Mucosa of rectum (tissue), 2 donors: ENCODE measurements around the gene RASGRF2.

ENCODE experiments used
- H3K27ac ChIP-seq, 2 donors: one replicate each; pipeline ENCODE4 v1.7.0; 2013; ENCODE audit warnings: inconsistent platforms in 2 of 2, low read depth in 2 of 2, low read length in 2 of 2
- H3K27me3 ChIP-seq, 2 donors: one replicate each; pipeline ENCODE4 v1.7.0; 2013; ENCODE audit warnings: low read length in 2 of 2; ENCODE audit not compliant: control insufficient read depth in 2 of 2, insufficient read depth in 2 of 2
- H3K36me3 ChIP-seq, 2 donors: one replicate each; pipeline ENCODE4 v1.7.0; 2013; ENCODE audit warnings: low read length in 2 of 2; ENCODE audit not compliant: control insufficient read depth in 2 of 2, insufficient read depth in 2 of 2
- H3K4me1 ChIP-seq, 2 donors: one replicate each; pipeline ENCODE4 v1.7.0; 2013; ENCODE audit warnings: low read length in 2 of 2, mild to moderate bottlenecking in 1 of 2; ENCODE audit not compliant: control insufficient read depth in 2 of 2, insufficient read depth in 2 of 2
- H3K4me3 ChIP-seq, 2 donors: one replicate each; pipeline ENCODE4 v1.7.0; 2013; ENCODE audit warnings: low read length in 2 of 2
- H3K9ac ChIP-seq, 2 donors: one replicate each; pipeline ENCODE4 v1.7.0; 2013; ENCODE audit warnings: low read length in 2 of 2, low read depth in 1 of 2, mild to moderate bottlenecking in 1 of 2
- H3K9me3 ChIP-seq, 2 donors: one replicate each; pipeline ENCODE4 v1.7.0; 2013; ENCODE audit warnings: low read length in 2 of 2; ENCODE audit not compliant: control insufficient read depth in 2 of 2
- donor health status: healthy.
- donor health status: Normal muscosa, but diverticular disease.

Gene RASGRF2

DNA sequence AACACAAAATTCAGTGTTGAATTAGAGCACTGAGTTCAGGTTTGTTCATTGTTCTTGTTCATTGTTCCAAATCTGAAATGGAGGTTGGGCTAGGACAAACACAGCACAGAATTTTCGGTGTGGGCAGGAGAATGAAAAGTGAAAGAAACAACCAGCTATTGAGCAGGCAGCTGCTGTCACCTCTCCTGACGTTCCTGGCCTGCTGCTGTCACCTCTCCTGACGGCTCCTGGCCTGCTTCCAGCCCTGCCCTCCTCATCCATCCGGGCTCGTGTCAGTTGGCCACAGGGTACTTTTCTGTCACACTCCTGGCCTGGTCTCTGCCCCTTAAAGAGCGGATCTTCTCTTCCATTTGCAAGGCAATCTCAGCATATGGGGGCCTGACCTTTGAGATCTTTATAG lies 227.7 kb downstream of the RASGRF2 start:
- no peak overlapping the region for H3K9ac ChIP-seq
- no peak overlapping the region for H3K4me3 ChIP-seq
- no peaks in the 10 kb centered on the region for H3K9me3 ChIP-seq
- H3K27me3 ChIP-seq = no peaks in the 10 kb centered on the region
- no peaks in the 10 kb centered on the region for H3K4me1 ChIP-seq
- no peak overlapping the region for H3K27ac ChIP-seq
- H3K36me3 ChIP-seq = no peaks in the 10 kb centered on the region

DNA sequence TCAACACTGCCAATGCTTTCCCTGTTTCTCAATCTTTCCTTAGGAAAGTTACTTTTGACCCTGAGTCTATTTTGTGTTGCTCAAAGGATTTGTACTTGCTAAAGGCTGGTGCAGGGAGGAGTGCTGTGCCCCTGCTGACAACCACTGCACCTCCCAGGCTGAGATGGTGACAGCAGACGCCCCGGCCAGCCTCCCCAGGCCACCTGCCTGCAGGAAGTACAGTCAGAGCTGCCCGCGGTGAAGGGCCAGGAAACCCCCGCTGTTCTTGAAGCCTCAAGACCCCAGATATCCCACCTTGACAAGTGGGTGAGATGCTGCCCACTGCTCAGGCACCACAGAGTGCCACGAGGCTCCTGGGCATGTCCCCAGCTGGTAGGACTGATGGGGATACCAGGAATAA lies 228.8 kb downstream of the RASGRF2 start:
- no peak overlapping the region for H3K4me3 ChIP-seq
- H3K36me3 ChIP-seq = no peaks in the 10 kb centered on the region
- no peak overlapping the region for H3K9ac ChIP-seq
- H3K4me1 ChIP-seq = no peaks in the 10 kb centered on the region
- no peaks in the 10 kb centered on the region for H3K9me3 ChIP-seq
- no peak overlapping the region for H3K27ac ChIP-seq
- H3K27me3 ChIP-seq = no peaks in the 10 kb centered on the region

DNA sequence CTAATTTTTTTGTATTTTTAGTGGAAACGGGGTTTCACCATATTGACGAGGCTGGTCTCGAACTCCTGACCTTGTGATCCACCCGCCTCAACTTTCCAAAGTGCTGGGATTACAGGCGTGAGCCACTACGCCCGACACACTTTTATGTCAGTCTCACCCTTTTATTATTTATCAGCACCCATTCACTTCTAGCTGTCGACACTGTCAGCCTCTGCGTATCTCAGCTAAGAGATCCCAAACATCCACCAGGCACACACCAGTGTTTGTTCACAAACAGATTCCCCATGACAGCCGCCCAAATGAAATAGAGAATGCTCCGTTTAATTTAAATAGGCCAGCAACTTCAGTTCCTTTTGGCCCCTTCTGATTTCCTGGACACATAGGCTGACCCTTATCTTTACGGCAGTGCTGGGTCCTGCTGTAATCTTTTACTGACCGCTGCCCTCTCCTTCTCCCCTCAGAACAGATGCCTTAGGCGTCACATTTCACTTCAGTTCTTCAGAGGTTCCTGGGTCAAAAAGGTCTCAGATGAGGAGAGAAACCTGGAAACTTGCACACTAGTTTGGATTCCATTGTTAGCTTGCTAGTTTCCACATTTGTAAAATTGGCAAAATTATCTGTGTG lies 229.8 kb downstream of the RASGRF2 start:
- Histone ChIP-seq H3K4me1 (no peaks in the 10 kb centered on the region), H3K27me3 (no peaks in the 10 kb centered on the region), H3K9me3 (no peaks in the 10 kb centered on the region), H3K4me3 (no peak overlapping the region), H3K9ac (no peak overlapping the region), H3K27ac (no peak overlapping the region), H3K36me3 (no peaks in the 10 kb centered on the region)

DNA sequence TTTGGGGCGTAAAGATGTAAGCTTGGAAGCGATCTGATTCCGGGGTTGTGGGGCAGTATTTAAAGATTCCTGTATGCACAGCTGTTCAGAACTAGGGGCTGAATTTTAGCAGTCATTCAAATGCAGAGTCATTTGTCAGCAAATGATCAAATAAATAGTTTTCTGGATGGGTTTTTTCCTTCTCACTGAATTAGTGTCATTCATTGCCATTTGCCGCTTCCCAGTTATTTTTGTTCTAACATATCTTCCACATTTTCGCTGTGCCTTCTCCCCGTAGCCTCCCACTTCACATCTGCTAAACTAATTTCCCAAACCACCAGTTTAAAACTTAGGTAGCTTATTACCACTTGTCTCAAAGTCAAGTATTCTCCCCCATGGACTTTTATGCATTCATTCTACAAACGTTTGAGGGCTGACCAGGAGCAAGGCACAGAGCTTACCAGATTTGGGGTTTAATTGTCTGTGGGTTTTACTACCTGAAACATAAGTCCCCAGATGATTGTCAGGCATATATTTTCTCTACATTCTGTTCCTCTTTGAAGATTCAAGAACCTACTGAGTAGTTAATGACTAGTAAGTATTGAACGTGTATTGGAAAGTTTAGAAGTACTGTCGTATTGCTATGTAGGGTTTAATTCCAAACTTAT lies 231.7 kb downstream of the RASGRF2 start:
- Histone ChIP-seq H3K4me1 (no peaks in the 10 kb centered on the region), H3K9ac (no peak overlapping the region), H3K27me3 (no peaks in the 10 kb centered on the region), H3K4me3 (no peak overlapping the region), H3K9me3 (no peaks in the 10 kb centered on the region), H3K36me3 (no peaks in the 10 kb centered on the region), H3K27ac (no peak overlapping the region)

DNA sequence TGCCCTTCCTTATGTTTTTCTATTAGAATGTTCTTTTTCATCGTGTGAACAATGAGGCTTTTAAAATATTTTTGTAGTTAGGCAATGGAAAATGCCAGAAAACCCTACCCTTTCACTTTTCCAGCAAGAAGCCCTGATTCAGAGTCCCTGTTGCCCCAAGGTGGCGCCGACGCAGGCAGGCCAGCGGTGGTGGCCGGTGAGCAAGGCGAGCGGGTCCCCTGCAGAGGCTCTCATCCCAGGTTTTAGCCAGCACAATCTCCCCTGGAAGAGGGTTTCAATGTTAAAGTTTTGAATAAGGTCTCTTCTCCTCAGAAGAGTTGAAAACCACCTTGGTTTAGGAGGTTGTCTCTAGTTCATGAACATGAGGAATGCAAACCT lies 232.2 kb downstream of the RASGRF2 start:
- no peak overlapping the region for H3K27ac ChIP-seq
- no peaks in the 10 kb centered on the region for H3K36me3 ChIP-seq
- H3K9me3 ChIP-seq = no peaks in the 10 kb centered on the region
- H3K9ac ChIP-seq = no peak overlapping the region
- H3K27me3 ChIP-seq = no peaks in the 10 kb centered on the region
- no peaks in the 10 kb centered on the region for H3K4me1 ChIP-seq
- H3K4me3 ChIP-seq = no peak overlapping the region

DNA sequence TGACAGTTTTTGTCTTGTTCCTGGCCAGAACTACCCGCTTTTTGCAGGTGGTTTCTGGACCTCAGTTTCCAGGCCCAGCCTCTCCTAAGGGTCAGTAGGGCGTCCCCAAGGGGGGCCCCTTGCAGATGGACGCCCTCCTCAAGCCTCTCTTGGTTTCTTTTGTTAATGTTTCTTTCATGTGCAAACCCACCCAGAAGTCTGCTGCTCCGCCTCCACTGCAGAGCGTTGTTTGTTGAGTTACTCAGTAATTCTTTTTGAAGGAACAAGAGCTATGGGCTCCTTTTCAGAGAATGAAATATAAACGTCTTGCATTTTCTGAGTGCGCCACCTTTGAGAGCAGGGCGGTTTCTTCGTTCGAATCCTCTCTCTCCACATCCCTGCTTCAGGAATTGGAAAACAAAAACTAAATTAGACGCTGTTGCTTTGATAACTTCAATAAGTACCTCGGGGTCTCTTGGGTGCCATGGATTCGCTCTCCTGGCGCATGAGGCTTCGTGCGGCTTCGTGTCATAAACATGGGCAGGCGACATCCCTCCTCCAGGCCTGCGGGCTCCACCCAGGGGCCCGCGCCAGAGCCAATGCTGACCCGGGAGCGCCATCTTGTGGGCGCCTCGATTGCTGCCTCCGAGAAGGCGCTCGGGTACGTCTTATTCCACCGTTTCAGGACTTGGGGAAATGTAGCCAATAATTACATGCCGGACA lies 234.6 kb downstream of the RASGRF2 start:
- Histone ChIP-seq H3K27ac (no peak overlapping the region), H3K4me3 (no peak overlapping the region), H3K36me3 (no peaks in the 10 kb centered on the region), H3K27me3 (no peaks in the 10 kb centered on the region), H3K9me3 (no peaks in the 10 kb centered on the region), H3K9ac (no peak overlapping the region), H3K4me1 (no peaks in the 10 kb centered on the region)

DNA sequence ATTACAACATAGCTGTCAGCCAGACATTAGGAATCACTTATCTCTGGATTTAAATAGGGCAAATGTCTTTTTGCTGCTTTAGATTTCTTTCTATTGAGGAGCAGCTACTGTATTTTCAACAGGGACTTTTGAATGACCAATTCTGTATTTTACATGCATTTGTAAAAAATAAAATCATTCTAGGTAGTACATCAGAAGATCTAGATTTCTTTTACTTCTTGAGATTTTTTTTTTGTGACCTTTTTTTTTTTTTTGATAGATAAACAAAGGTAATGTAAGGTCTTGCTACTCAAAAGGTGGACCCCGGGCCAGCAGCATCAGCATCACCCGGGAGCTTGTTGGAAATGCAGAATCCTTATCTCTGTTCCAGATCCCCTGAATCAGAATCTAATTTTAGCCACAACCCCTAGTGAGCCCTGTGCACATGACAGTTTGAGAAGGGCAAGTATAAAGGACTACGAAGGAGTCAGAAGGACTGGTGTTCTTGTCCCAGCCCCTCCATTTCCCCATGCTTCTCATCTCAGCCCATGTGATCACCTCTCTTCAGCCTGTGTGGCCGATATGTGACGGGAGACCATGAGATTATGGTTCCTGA lies 235.3 kb downstream of the RASGRF2 start:
- H3K36me3 ChIP-seq = no peaks in the 10 kb centered on the region
- H3K27me3 ChIP-seq = no peaks in the 10 kb centered on the region
- H3K9me3 ChIP-seq = no peaks in the 10 kb centered on the region
- H3K4me1 ChIP-seq = no peaks in the 10 kb centered on the region
- H3K27ac ChIP-seq = no peak overlapping the region
- no peak overlapping the region for H3K9ac ChIP-seq
- H3K4me3 ChIP-seq = no peak overlapping the region

DNA sequence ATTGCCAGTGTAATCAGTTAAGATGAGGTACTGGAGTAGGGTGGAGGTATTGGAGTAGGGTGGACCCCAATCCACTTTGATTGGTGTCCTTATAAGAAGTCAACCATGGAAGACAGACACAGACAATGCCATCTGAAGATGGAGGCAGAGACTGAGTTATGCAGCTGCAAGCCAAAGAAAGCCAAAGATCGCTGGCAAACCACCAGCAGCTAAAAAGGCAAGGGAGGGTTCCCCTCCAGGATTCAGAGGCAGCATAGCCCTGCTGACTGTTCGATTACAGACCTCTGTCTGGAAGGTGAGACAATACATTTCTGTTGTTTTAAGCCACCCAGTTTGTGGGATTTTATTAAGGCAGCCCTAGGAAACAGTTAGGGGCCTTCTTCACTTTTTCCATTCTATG lies 242.5 kb downstream of the RASGRF2 start:
- H3K4me1 ChIP-seq = no peaks in the 10 kb centered on the region
- no peaks in the 10 kb centered on the region for H3K36me3 ChIP-seq
- no peak overlapping the region for H3K4me3 ChIP-seq
- no peak overlapping the region for H3K27ac ChIP-seq
- no peak overlapping the region for H3K9ac ChIP-seq
- H3K9me3 ChIP-seq = no peaks in the 10 kb centered on the region
- no peaks in the 10 kb centered on the region for H3K27me3 ChIP-seq

DNA sequence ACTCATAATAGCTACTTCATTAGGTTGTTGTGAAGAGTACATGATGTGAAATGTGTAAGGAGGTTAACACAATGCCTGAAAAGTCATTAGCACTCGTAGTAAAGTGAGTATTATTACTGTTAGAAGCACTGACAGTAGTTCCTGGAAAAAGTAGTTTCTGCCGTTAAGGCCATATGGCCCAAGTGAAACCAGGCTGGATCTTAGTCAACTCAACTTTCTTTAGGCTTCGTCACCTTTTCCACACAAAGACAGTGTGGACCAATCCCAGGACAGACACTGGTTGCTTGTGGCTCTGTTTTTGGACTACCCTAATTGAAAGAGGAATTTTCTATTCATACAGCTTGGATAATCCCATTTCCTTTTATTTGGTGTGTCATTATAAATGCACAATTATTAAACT lies 243.6 kb downstream of the RASGRF2 start:
- no peak overlapping the region for H3K9ac ChIP-seq
- no peak overlapping the region for H3K27ac ChIP-seq
- no peaks in the 10 kb centered on the region for H3K36me3 ChIP-seq
- H3K4me1 ChIP-seq = no peaks in the 10 kb centered on the region
- H3K4me3 ChIP-seq = no peak overlapping the region
- no peaks in the 10 kb centered on the region for H3K9me3 ChIP-seq
- H3K27me3 ChIP-seq = no peaks in the 10 kb centered on the region

DNA sequence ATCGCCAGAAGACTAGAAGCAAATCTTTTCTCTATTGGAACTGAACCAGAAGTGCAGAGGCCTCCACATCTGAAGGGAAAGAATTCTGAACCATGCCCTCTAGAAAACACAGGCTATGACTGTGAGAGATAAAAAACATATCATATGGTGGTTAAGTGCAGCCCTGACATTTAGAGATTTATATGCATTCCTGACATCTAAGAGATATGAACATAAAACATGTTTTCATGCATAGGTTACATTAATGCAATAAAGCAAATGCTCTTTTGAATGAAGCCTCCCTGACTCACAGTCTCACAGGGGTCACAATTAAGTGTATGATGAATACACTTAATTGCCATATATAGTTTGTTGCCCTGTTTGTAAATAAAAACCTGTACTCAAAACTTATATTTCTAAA lies 244.0 kb downstream of the RASGRF2 start:
- no peak overlapping the region for H3K27ac ChIP-seq
- H3K4me3 ChIP-seq = no peak overlapping the region
- no peaks in the 10 kb centered on the region for H3K4me1 ChIP-seq
- H3K36me3 ChIP-seq = no peaks in the 10 kb centered on the region
- no peak overlapping the region for H3K9ac ChIP-seq
- no peaks in the 10 kb centered on the region for H3K9me3 ChIP-seq
- H3K27me3 ChIP-seq = no peaks in the 10 kb centered on the region
